SHP77 treated with DMSO at 0.1 percent for 48 hours (cell line): ENCODE measurements around the gene SLC37A2.
"Not testable (repeated sequence)": the region's sequence is repeated elsewhere in the genome, so short reads cannot be mapped to it uniquely, and the experiment has no call there.

Experiments used
- DNase-seq: peaks from one replicate; lab custom pipeline; 2025; lab: John Stamatoyannopoulos, UW

Gene SLC37A2

DNA sequence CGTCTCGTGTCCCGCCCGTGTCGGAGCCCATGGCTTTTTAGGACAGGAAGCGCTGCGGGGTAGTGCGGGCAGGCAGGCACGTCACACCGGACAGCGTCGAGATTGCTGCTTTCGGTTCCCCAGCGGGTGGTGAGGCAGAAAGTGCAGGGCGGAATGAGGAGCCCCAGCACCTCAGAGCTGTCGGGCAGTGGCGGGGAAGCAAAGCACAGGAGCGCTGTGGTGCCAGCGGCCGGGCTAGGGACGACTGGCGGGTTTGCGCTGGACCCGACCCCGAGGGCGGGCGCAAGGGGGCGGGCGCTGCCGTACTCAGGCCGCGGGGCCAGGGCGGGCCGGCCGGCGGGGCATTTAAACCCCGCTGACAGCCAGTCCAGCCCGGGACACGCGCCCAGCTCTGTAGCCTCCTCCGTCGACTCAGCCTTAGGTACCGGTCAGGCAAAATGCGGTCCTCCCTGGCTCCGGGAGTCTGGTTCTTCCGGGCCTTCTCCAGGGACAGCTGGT is at the start of gene SLC37A2:
SLC37A2 (plus strand) TSS at position 375 of the 498 bp plus-strand sequence; CDS start at position 438, 63 bp downstream.
- DNase-seq = no peak

DNA sequence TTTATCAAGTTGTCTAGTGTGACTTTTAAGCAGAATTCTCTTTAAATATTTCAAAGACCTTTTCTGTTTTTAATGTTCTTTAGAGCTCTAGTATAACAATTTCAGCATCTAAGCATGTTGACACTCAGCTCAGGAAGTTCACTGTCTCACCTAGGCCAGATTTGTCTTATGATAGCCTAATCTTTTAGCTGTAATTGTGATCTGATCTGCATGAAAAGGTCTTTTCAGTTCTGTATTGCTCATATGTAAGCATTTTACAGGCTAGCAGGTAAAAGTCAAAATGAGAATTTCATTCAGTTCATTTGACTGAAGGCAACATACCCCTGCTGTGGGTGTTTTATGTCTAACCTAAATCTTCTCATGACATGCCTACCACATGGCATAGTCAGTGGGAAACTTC is 46.7 kb upstream of the SLC37A2 start:
- DNase-seq = no peak

DNA sequence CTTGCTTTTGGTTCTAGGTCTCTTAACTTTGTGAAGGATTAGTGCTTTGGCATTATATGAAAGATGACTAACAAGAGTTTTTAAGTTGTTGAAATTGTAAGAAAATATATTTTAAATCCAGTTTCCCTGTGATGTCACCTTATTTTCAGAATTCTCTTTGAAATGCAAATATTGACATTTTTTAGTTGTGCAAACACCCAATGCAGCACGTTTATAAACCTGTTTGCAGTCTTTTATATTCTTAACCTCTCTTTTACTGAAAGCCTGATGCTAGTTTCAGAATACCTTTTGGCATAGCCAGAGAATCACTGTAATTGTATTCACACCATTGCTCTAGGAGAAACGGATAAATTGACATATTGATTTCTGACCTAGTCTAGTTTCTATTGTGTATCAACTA is 42.8 kb upstream of the SLC37A2 start:
- no peak for DNase-seq

DNA sequence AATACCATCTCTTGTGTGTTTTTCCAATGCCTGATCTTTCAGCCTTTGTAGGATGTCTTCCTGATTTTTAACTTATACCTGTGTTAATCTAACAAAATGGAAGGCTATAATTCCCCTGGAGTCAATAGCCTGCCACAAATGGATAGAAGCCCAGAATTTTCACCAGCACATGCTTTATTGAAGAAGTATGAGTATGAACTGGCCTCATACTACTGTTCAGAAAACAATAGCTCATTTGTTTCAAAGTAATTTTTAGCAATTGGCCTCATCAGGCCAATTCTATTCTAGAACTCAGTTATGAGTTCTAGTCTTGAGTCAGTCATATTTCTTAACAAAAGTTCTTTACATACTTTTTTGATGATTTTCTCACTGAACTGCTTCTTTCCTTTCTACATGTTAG is 40.6 kb upstream of the SLC37A2 start:
- no peak for DNase-seq

DNA sequence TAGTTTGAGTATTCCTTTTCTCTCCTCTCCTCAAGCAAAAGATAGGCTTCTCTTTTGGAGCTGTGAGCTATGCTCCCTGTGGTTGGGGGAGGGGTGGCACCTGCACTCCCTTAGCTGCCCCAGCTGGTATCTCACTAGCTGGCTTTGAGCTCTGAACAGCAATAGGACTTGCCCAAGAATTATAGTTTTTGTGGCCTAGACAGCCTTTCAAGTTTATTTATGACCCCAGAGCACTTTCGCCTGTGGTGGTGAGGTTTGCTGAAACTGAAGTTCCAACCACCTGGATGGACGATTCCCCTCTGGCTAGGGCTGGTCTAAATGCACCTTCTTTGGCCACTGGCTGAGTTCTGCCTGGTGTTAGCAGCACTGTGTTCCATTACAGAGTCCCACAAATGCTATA is 37.1 kb upstream of the SLC37A2 start:
- no peak for DNase-seq

DNA sequence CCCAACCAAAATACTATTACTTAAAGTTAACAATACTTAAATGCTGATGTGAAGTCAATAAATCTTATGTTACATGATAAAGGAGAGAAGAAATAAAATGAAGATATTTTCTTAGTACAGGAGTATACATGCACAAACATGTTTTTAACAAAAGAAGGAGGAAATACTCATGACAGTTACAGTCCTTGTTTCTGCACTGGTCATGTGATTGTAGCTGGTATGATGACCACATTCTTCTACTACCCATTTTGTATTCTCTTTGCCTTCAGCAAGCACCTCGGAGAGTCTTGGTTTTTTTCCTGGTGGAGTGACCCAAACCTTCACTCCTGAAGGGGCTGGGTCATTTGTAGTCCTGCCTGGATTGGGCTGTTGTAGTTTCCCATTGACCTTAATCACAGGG is 33.7 kb upstream of the SLC37A2 start:
- DNase-seq = not testable (repeated sequence)

DNA sequence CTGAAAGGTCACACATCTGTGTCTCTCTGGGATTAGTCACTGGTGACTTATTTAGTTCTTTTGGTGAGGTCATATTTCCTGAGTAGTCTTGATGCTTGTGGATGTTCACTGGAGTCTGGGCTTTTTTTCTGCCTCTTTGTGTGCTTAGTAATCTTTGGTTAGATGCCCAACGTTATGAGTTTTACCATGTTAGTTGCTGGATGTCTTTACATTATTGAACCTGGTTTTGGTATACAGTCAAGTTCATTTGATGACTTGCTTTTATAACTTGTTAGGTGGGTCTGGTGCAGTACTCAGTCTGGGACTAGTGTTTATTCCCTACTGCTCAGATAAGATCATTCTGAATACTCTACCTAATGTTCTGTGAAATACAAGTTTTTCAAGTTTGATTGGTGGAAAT is 26.2 kb upstream of the SLC37A2 start:
- DNase-seq = no peak

DNA sequence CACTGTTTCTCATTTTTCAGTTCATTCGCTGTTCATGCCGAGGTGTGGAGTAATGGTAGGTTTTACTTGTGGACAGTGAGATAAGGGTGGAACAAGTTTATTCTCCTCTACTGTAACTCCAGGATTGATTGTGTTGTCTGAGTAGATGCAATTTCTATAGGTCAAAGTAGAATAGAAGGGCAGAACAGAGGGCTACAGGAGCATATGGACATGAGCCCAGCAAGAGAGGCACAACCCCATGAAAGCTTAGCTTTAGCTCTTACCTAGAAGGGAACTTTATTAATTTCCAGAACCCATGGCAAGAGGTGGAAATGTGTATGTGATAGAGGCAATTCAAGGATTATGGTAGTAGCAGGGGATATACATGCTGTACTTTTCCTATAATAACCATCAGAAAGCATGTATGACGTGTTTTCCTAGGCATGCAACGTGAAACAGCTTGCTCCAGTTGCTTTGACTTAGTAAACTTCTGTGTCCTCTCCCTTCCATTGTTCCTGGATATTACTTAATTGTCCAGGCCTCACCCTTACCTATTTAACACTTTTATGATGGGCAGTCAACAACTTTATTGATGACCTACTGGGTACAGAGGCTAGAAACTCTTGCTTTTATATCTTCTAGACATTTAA is 13.8 kb upstream of the SLC37A2 start:
- DNase-seq = no peak

DNA sequence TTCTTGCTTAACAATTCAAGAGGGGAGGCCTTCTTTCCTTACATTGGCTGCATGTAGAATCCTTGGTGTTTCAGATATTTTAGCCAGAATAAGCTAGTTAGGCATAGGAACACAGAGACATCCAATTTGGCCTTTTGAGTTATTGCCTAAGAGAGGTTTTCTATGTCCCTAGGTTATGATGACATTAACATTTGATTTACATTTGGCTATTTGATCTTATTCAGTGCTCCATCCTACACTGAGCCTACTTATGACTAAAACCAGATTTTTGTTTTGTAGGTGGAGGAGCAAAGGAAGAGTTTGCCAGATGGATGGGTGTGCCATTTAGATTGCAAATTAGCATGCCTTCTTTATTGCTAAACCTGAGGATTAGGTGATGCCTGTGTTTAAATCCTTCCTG is 11.1 kb upstream of the SLC37A2 start:
- no peak for DNase-seq

DNA sequence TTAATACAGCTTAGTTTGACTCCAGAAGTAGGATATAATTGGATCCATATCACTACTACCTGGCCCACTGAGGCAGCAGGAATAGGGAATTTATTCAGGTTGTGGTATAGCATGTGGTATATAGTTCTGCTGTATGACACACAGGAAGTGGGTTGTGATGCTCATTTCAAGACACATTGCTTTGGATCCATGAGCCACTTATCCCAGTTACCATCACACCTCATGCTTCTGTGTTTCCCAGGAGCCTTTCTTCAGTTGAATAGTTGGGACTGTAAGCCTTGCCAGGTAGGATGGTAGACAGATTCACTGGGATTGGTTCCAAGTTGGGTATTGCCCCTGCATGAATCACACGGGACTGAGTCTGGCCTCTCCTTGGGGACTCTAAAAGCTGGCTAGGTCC is 9.9 kb upstream of the SLC37A2 start:
- no peak for DNase-seq

DNA sequence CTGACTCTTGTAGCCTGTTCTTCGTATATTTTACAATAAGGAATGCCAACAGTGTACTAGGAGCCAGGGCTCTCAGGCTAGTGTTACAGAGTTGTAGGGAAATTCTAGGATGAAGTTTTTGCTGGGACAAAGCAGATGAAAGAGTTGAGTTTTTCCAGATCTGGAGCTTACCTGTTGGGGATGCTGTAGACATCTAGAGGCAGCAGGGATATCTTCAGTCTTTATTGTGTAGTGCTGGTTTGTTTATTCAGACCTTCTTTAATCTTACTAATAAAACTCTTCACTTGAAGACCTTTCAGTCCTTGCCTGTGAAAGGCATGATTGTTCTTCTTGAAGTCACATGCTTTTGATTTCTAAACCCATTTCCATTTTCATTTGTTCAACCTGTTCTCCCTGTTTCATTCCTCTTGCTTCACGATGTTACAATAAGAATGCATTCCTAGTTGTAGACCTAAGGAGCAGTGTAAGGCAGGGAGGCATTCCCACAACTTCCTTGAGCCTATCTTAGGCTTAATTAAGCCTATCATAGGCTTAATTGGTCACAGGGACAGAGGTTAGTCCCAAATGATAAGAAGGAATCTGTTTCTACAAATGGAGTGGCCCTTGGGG is 7.9 kb upstream of the SLC37A2 start:
- no peak for DNase-seq

DNA sequence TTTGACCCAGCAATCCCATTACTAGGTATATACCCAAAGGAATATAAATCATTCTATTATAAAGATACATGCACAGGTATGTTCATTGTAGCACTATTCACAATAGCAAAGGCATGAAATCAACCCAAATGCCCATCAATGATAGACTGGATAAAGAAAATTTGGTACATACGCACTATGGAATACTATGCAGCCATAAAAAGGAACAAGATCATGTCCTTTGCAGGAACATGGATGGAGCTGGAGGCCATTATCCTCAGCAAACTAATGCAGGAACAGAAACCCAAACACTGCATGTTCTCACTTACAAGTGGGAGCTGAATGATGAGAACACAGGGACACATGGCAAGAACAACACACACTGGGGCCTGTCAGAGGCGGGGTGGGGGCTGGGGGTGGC is 7.0 kb upstream of the SLC37A2 start:
- not testable (repeated sequence) for DNase-seq

DNA sequence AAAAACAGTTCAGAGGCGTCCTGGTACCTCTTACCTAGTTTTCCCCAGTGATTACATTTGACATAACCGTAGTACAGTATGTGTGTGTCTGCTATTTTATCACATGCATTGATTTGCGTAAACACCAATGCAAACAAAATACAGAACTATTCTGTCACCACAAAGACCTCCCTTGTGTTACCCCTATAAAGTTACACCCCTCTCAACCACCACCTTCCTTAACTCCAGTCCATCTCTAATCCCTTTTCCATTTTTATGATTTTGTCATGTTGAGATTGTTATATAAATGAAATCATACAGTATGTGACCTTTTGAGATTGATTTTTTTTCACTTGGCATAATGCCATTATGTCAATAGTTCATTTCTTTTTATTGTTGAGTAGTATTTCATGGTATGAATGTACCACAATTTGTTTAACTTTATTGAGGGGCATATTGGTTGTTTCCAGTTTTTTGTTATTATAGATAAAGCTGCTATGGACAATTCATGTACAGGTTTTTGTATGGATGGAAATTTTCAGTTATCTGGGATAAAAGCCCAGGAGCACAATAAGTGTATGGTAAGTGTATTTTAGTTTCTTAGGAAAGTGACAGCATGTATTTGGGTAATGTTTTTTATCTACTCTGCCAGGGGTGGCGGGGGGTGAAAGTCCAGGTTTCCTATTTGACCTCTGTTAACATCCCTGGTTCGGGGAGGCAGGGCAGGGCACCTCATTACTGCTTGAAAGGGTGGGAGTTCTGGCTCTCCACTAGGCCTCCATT is 6.0 kb upstream of the SLC37A2 start:
- no peak for DNase-seq

DNA sequence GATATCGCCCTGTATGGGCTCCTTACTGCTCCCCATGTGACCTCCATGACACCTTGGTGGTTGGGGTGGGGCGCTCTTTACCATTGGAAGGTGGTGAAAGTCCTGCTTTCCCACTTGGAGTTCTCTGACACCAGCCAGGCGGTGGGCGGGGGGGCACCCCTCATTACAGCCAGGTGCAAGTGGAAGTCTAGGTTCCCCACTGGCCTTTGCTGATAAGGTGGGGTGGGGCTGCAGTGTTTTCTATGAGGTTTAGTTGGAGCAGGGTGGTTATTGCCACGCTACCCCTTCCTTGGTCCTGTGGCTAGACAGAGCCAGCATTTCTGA is 5.5 kb upstream of the SLC37A2 start:
- no peak for DNase-seq

DNA sequence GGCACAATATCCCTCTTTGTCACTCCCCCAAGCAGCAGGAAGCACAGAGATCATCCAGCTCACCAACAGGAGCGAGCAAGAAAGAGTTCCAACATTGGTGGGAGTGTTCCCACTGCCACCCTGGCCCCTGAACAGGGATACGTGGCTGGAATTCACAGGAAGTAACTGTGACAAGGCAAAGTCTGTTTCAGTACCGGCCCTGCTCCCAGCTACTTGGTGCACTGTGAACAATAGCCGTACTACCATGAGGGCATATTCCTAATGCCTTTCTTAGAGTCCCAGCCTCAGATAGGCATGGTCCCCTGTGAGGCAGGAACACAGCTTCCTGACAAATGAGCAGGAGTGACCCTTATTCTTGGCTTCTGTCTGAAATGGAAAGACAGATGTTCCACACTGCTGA is 1.8 kb upstream of the SLC37A2 start:
- no peak for DNase-seq

DNA sequence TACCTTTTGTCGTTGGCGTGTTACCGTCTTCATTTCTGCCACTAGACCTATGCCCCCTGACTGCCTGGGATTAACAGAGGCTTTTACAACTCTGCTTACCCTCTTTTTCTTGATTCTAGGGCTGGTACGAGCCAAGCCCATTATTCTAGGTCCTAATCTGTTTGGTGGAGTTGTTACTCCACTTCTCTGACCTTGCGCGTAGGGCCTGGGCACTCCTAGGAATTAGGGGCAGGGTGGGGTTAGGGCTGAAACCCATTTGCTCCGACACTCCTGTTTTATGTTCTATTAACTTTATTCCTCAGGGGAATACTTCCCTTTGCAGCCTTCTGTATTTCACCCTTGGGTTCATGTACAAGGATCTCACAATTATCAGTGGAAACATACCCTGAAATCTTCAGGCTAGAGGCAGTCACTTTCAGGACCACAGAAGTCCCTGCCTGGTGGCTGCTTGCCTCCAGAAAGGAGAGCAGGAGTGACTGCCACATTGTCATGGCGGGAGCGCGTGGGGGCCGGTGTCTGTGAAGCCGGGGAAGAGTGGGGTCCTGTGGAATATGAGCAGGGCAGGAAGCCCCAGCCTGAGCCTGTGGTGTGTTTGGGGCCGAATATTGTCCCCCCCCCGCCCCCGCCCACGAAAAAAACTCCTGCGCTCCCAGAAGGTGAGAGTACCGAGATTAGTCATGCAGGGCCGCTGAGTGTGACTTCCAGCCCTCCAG is 731 bp upstream of the SLC37A2 start:
- DNase-seq = no peak

DNA sequence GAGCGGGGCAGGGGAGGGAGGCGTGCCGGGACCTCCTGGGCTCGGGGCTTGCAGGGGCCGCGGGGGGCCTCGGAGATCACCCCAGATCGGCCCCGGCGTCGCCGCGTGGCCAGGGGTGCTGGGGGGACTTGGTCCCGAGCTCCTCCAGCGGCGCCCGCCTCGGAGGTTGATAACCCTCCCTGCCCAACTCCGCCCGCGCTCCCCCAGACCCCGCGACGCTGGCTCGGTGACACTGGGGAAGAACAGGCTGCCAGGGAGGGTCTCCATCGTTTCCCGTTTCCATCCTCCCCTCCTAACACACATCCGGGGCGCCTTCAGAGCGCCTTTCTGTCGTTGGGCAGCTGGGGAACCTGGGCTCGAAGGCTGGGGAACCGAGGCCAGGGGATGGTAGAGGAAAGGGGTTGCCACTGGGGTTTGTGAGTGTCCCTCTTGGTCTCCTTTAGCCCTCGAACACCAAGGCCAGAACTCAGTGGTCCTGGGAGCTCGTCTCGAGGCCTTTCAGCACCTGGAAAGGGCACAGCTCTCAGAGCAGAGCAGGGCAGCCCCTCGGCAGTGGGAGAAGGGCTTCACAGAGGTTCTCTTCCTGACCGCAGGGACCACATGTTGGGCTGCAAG is 431 bp downstream of the SLC37A2 start:
- DNase-seq = no peak

DNA sequence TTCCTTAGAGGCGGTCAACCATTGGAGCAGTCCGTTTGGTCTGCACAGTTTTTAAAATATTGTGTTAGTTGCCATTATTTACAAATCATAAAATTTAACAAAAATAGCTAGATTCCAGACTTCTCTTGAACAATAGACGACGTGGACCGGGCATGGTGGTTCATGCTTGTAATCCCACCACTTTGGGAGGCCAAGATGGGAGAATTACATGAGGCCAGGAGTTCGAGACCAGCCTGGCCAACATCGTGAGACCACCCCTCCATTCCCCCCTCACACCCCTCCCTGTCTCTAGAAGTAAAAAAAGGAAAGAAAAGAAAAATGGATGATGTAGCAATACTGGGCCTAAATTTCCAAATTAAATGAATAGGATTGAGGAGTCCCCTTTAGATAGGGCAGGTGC is 965 bp downstream of the SLC37A2 start:
- DNase-seq = no peak

DNA sequence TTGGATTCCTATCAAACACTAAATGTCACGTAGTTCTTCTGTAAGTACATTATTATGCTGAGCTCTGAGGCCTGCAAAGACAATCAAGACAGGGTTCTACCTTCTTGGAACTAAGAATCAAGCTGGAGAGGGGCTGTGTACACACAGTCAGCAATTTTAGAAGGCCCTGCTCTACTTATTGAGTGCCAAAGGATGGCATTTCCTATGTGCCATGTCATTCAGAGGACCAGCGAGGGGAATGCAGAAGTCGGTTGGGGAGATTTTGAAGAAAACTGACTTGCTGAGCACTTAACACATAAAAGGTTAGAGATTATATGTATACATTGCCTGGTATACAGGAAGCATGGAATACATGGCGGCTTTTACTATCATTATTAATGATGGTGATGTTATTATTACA is 5.3 kb downstream of the SLC37A2 start:
- DNase-seq = no peak

DNA sequence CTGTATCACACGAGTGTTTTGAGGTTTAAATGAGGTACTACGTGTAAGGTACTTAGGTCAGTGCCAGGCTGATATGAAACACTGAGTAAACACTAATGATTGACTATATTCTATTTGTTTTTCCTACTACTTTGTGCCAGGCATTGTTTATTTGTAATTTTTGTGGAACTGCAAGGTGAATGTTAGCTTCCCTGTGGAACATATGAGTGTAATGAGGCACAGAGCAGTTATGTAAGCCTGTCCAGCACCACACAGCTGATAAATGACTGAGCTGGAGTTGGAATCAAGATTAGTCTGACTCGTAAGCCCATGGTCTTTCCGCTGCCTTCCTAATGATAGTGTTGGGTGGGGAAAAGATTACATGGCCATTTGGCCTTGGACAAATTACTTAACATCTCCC is 5.9 kb downstream of the SLC37A2 start:
- no peak for DNase-seq

DNA sequence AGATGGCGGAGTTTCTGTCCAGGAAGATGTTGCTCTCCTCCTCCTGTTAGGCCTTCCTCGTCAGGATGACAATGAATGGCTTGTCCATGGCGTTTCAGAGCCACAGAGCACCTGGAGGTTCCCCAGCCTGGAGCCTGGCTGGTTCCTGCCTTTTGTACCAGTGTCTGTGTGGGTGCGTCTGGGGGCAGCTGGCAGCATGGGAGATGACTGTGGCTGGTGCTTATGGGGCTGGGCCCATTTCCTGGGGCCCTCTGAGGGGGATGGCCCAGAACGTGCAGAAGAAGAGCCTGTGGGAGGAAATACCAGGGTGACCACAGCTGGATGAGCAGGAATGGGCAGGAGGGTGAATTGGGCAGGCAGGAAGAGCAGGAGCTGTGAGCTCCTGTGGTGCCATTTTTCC is 6.7 kb downstream of the SLC37A2 start:
- DNase-seq = no peak

DNA sequence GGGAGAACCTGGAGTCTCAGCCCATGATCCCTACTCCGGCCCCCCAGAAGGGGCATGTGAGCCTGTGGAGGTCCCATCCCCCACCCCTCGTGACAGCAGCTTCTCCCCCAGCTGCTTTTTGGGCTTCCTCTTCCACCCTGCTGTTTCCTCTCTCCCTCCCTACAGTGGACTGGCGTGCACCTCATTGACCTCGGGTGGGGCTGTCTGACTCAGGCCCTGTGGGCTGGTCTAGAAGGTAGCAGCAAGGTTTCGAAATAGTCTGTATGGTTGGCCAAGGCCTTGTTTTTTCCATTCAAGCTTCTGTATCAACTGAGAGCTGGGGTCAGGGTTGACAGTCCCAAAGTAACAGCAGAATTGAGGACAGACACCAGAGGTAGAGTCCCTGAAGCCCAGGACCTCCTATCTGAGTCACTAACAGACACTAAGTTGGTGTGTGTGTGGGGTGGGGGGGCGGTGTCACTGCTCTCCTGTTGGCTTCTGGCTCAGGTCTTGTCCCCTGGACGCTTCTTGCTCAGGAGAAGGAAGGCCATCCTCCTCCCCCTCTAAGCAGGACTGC is 7.7 kb downstream of the SLC37A2 start:
- DNase-seq = no peak
